ACHN (cell line): ENCODE results near the gene THRA.

Experiments used
- DNase-seq: peaks from one replicate; pipeline ENCODE4 v3.0.0-alpha.2; 2015
- in situ Hi-C: cut with HindIII; loops from 2 replicates; pipeline ENCODE4 v1.10.0; 2017; ENCODE audit warnings: low sequenced_read_pairs, low pct_ligation_motif_present, low pct_unique_long_range_greater_than_20kb

The THRA gene

DNA sequence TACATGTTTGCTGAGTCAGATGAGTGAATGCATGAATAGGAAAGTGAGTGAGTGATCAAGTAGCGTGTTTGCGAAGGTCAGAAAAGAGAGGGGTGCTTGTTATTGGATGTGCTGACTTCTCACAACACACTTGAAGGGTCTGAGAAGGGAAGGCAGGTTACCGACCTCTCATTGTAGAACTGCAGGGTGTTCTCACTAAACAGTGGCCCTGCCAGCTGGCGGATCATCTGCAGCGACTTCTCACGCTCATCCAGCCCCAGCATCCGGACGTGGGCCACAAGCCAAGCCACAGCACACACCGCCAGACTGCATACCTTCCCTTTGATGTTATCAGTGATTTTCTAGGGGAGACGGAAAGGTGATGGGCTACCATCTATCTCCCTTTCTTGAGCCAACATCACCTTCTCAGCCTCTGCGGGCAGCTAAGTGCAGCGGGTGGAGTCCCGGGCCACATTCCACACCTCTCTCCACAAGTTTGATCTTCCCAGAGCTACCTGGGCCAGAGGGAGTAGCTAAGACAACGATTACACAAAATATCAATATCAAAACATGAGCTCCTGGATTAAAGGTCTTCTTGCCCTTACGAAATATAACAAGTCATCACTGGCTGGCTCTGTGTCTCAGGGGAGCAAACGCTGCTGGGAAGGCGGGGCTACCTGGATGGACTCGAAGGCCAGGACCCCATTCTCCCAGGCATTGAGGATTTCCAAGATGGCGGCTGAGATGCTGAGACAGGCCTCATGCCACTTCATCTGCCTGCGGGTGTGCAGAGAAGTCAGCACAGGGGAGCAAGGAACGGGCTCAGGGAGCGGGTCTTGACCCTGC lies 36.6 kb upstream of the THRA start:
- DNase-seq: no peak
- in situ Hi-C loops: no loop called here

DNA sequence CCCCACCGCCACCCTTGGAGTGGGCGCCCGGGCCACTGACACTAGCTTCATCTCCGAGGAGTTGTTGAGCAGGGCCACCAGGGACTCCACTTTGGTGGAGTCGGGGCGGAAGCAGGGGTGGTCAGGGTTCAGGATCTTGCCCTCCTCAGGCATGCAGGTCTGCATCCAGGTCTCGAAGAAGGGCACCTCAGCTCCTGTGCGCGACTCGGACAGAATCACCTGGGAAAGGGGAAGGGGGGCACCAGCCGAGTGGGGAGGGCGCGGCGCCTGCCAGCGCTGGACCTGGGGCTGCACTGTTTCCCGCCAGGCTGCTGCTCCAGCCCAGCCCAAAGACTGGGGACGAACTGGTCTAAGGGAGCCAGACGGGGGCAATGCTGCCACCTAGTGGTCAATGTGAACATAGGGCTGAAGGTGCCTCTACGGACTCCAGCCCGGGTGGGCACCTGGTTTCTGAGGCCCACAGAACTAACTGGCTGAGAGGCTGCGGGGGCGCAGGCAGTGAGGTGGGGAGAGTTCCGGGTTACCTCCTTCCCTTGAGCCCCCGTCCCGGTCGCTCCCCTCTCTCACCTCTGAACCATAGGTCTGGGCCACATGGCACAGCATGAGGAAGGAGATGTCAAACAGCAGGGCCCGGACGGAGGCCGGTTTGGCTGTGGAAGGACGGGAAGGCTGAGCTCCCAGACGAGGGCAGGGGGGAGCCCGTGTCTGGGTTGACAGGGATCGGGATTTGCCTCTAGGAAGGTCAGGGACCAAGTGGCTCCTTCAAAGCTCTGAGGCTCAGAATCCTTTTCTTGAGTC lies 35.8 kb upstream of the THRA start:
- in situ Hi-C loops: no loop called here
- DNase-seq: peak; percentile 78

DNA sequence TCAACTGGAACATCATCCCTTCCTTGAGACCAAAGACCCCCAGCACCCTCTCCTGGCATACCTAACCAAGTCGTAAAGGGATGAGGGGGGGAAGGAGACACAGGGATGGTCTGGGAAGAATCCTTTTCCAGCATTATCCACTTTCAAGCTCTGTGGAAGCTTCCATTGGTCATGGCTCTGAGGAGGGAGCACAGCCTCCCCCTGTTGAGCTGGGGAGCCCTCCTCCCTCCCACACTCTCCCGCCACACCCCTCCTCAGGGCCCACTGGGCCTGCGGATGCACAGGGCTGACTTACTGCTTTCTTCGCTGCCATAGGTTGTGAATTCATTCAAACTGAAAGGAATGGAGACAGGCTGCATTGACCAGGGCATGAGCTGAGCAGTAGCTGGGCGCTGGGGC lies 35.2 kb upstream of the THRA start:
- in situ Hi-C loops: no loop called here
- no peak for DNase-seq

DNA sequence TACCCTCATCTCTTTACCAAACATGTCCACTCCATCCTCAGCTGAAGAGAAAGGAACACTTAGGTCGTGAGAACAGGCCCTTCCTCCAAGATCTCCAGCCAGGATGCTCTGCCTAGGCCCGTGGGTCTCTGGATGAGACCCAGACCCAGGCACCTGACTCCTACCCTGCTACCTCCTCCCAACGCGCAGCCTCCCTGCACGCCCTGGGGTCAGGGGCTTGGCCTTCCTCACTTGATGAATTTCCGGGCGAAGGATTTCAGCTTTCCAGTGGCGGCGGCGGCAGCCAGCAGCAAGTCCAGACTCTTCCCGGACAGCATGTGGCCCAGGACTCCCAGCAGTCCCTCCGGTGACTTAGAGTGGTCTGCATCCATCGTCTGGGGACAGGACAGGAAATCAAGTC lies 34.2 kb upstream of the THRA start:
- DNase-seq: no peak
- in situ Hi-C loops: no loop called here

DNA sequence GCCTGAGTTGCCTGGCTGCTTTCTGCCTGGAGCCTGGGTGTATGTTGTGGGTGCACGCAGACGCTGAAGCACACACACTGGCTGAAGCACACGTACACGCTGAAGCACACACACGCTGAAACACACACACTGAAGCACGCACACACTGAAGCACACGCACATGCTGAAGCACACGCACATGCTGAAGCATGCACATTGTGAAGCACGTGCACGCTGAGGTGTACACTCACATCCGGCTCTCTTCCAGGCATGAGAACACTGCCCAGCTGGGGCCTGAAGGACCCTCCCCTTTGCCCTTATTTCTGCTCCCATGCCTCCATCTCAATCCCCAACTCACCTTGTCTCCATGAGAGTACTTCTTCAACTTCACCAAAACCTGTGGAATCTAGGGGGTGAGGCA lies 31.1 kb upstream of the THRA start:
- in situ Hi-C loops: no loop called here

DNA sequence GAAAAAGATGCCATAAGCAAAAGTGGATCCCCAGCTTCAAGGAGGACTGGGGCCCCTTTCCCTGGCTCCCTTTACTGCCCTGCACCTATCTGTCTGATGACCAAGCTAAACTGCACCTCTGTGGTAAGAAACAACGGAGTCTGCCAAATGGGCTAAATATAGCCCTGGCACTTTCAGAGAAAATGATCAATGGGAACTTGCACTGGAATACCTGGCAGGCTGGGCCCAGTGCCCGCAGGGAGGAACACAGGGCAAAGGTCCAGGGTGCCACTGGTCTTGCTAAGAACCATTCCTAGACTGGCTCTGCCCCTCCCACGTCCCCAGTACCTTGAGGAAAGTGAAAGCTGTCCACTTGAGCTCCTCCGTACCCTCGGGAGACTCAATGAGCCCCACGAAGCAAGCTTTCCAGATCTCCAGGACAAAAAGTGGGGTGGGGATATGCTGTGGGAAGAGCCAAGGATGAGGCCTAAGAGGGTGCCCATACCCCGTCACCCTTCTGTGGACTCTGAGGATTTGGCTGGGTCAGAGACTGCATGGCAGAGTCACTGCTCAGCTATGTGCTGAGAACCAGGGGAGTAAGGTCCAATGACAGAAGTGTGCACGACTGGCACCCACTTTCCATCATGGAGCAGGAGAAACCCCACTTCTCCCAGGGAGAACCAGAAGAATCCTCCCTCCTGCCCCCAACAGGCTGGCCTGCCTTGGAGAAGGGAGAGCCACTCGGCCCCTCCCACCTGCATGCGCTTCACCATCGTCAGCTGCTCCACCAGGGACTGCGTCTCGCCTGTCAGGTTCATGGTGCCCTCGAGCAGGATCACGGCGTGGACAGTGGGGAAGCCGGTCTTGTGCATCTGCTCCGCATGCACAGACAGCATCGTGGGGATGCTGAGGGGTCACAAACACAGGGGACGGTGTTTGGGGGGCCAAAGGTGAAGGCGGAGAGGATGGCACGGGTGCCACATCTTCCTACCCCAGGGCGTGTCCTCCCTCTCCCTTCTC lies 30.1 kb upstream of the THRA start:
- in situ Hi-C loops: no loop called here

More for the DNA sequence above, 31.1 kb upstream of the THRA start:
- no peak for DNase-seq

DNA sequence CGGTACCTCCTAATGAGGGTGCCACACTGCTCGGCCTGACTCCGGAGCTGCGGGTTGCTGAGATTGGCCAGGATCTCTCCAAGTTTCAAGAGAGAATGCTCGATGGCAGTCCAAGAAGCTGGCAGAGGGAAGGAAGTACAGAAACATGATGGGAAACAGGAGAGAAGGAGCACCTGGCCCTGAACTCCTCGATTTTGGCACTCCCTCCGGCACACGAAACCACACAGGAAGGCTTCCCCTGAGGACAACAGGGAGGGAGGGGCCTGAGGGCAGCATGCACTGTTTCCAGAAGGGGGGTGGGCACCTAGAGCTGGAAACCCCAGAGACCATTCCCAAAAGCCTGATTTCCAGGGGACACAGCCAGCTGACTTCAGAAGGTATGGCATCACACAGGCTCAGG lies 29.4 kb upstream of the THRA start:
- in situ Hi-C loops: no loop called here
- no peak for DNase-seq

More for the DNA sequence above, 30.1 kb upstream of the THRA start:
- DNase-seq: no peak

DNA sequence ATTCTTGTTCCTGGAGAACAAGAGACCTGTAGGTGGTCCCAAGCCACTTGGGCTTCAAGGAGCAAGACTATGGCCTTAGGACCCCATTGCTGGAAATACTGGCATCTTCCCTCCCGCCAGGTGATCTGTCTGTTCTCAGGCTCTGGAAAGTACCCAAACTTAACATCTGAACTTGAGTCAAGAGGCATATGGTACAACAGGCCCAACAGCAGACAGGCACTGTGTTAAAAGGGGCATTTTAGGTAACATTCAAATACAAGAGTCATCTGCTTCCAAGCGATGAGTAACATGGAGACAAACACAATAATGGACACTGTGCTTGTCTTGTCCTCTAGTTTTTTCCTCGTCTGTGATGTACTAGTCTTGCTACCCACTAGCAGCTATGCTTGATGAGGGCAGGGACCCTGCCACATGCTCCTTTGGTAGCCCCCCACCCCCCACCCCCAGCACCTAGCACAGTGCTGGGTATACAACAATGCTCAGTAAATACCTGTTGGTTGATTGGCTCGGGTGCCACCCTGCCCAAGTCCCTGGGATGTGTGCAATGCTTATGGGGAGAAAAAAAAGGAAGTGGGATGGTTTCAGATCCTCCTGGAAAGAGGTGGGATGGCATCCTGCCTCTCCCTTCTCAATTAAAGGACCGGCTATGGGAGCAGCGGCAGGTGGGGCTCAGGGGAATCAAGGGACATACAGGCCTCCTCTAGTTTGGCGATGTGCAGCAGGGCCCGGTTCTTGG lies 28.2 kb upstream of the THRA start:
- DNase-seq: no peak
- in situ Hi-C loops: no loop called here

DNA sequence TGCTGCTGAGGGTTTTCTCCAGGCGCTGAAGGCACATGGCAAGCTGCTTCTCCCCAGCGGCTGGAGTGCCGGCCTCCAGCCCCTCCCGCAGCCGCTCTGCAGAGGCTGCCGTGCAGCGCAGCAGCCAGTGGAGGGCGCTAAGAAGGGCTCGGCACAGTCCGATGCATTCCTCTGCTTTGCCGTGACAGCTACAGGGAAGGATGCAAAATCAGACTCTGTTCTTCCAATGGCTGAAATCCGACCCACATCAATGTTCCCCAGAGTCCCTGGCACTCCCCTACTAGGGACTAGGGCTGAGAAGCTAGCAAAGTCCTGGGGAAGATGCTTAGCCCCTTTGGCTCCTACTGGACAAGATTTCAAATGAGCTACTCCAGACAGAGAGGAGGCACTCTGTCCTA lies 27.6 kb upstream of the THRA start:
- DNase-seq: peak; percentile 26
- in situ Hi-C loops: no loop called here

DNA sequence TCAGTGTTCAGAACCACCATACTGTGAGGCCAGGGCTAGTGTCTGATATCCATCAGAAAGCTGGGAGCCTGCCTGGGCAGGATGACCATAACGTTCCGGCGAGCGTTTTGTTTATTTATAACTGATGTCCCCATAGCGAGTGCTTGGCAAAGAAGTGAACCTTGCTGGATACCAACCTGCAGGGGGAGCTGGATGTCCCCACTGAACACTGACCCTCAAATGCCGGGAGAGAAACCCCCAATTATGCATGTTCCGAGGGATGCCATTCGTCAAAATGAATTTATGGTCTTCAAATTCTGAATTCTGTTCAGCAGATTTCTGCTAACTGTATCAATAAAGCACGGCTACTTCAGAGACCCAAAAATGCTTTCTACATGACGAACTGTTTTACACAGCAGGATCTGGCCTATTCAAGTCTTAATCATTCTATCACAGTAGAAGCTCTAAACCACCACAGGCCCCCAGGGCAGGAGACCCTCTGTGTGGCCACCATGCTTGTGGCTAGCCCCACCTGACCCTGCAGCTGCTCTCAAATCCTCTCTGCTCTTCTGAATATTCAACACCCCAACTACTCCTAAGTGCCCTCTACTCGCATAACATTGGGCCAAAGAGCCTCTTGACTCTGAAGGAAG lies 23.8 kb upstream of the THRA start:
- in situ Hi-C loops: no loop called here
- peak; percentile 77 for DNase-seq

DNA sequence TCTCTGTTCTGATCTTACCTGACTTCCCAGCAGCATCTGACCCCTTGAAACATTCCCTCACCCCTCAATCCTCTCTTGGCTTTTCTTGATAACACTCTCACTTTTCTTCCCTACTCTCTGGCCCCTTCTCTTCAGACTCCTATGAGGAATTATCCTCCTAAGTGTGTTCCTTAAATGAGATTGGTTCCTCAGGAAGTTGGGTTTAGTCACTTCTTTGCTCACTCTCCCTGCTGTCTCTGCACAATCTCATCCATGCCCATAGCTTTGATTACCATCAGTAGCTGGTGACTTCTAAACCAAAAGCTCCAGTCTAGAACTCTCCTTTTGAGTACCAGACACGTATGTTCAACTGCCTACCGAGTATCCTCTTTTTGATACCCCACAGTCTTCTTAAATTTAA lies 21.6 kb upstream of the THRA start:
- in situ Hi-C loops: no loop called here
- DNase-seq: no peak

DNA sequence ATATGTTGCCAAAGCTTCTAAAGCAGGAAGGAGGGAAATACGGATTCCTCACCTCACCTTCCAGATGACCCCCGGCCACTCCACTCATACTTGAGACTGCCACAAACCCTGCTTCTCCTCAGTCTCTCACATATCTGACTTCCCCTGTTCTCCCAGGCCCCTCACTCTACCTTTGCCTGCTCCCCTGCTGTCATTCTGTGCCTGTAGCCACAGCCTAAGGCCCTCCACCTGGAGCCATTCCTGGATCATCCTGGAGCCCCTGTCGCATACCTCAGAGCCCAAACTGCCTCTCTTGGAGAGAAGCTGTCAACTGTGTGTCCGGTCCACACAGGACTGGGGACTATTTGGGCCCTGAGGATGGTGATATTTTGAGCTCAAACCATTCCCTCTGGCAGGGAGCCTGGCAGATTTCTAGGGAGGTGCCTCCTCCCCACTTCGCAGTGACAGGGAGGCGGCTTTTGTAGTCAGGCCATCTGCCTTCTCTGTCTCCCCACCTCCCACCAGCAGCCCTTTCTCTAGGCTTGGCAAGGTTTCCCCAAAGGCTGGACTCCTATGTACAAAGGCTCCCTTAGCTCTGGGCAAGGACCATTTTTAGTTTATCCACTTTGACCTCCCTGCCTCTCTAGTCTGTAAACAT lies 6.3 kb upstream of the THRA start:
- in situ Hi-C loops: no loop called here
- no peak for DNase-seq

DNA sequence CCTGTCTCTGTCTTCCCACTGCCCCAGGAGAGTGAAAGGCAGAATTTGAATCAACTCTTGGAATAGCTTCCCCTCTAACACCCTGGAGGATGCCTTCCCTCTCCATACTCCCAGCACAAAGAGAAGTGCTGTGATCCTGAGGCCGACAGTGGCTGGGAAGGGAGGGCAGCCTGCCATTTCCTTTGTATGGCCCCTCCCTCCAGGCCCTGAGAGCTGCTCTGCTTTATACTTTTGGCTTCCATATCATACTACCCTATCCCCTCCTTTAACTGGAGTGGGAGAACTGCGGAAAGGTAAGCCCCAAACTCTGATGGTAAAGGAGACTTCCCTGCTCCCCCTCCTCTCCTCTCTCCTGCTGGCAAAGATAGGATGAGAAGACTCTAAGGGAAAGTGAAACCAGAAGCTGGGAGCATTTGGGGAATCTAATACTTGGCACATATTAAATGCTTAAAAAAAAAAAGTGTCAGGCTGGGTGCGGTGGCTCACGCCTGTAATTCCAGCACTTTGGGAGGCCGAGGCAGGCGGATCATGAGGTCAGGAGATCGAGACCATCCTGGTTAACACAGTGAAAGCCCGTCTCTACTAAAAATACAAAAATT lies 4.5 kb upstream of the THRA start:
- in situ Hi-C loops: no loop called here
- peak; percentile 44 for DNase-seq

DNA sequence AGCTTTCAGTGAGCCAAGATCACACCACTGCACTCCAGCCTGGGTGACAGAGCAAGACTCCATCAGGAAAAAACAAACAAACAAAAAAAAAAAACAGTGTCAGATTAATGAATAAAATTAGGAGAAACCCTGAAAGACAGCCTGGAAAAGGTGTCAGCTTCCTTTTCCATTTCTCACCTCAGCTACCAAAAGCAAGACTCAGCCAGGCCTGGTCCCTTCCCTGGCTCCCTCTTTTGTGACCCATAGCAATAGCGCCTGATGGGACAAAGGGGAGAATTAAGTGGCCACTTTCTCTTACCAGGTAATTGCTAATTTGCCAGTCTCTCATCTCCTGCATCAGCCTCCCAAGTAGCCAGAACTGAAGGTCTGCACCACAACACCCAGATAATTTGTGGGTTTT lies 3.9 kb upstream of the THRA start:
- DNase-seq: no peak
- in situ Hi-C loops: no loop called here

DNA sequence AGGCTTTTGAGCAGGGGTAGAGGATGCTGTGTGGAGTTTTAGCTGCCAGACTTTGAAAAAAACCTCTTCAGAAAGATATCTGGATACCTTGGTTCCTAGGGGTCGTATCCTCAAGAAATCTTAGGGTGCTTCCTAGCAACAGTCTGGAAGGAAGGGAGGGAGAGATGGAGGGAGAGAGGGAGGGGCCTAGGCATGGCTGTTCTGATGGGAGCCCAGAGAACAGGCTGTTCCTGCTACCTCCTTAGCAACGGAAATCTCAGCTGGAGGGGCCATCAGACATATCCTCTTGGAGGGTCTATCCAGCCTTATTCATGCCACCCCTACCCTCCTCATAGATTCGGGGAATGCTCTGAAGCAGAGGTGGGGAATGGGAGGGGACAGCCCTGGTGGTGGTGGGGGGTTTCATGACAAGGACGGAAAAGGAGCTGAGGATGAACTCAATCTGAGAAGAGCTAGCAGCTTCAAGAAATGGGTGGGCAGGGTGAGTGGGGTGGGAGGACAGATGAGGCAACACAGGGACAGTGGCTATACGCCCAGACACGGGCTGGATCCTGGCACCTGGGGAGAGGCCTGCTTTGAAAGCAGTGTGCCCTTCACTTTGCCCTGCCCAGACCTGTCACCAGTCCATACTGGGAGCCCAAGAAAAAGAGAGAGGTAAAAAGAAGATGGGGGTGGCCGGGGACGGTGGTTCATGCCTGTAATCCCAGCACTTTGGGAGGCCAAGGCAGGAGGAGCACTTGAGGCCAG lies 2.9 kb upstream of the THRA start:
- in situ Hi-C loops: no loop called here
- no peak for DNase-seq

DNA sequence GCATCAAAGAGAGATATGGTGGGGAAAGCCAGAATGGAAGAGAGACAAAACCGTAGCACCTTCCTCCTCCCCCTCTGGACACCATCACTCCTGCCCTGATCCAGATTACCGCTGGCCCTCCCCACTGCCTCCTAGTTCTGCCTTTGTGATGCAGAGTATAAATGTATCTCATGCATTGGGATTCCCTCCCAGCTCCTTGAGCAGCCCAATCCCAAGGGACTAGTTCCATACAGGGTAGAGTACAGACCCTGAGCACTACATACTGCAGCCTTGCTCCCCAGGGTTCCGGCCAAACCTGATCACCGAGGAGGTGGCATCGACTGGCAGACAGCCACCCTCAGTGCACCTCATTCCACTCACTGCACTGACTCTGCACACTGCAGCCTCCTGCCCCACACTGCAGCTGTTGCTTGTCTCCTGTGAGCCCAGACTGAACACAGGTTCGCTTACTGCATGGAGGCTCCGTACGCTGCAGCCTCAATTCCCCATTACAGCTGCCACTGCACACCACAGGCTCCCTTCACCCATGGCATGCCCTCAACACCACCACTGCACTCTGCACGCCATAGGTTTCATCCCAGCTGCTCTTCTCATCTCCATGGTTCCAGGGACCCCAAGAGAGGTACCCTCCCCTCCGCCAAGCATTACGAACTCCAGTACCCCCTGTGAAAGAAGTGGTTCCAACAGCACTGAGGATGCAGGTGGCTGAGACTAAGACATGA lies 1.7 kb upstream of the THRA start:
- in situ Hi-C loops: no loop called here
- DNase-seq: no peak
